HepG2 (cell line): ENCODE results near the gene EIF4E. TPM values are rescaled to one million over a fixed set of nuclear protein-coding genes. Genes with fewer than 3 reads are reported as not detected.

Experiments used
- ATAC-seq: fragments of 200-7000 bp; cut with Tn5 transposase; 3 replicates; pipeline ENCODE4 v1.9.1; 2020; ENCODE audit warnings: mild to moderate bottlenecking, moderate library complexity
- BruUV-seq: library from RNA; stranded (reverse); fragments of 400-500 nt; replicated peaks from 2 replicates; lab custom pipeline; 2021; lab: Mats Ljungman, UMichigan
- CTCF ChIA-PET: fragments of 300-600 bp; formaldehyde crosslinking; extraction: SDS; loops from one replicate; lab custom pipeline; 2021; ENCODE audit warnings: low total read pairs, inconsistent platforms, low intra/inter-chr PET ratio; lab: Yijun Ruan, JAX
- POLR2A ChIA-PET: fragments of 350-600 bp; sonication (Branson Sonifier 250); formaldehyde crosslinking; loops from one replicate; lab custom pipeline; 2020; ENCODE audit warnings: antibody characterized with exemption, inconsistent platforms; lab: Yijun Ruan, JAX
- DNase-seq: peaks from one replicate; pipeline ENCODE4 v3.0.0-alpha.2; 2015; ENCODE audit warnings: low spot score
- FAIRE-seq: peaks from 3 replicates; lab custom pipeline; 2011; peaks lifted over from hg19 to GRCh38; lab: Jason Lieb, UNC
- H2AFZ ChIP-seq: one replicate; pipeline ENCODE4 v1.6.1; 2011; ENCODE audit warnings: low read length, inconsistent platforms
- H3K27ac ChIP-seq: fragments of 300-600 bp; 3 replicates; pipeline ENCODE4 v1.8.0; 2011; ENCODE audit warnings: mixed run types, mild to moderate bottlenecking, mixed read lengths, low read length, inconsistent platforms; ENCODE audit not compliant: insufficient read depth; ENCODE audit errors: extremely low read length
- H3K27me3 ChIP-seq, 2 experiments: fragments of 200-600 bp in 1 of 2; 2 replicates in 1 of 2; 3 replicates in 1 of 2; pipeline versions ENCODE4 v1.6.0 to v1.8.0; 2011; ENCODE audit warnings: low read length in 2 of 2, mild to moderate bottlenecking in 2 of 2, moderate library complexity in 2 of 2, inconsistent platforms in 1 of 2; ENCODE audit not compliant: insufficient read depth in 2 of 2, control insufficient read depth in 1 of 2
- H3K36me3 ChIP-seq, 2 experiments: fragments of 200-600 bp in 1 of 2; replicated peaks in 1 of 2; 2 replicates in 1 of 2; 3 replicates in 1 of 2; pipeline versions ENCODE4 v1.5.1 to v1.8.0; 2011; ENCODE audit warnings: low read length in 2 of 2, inconsistent platforms in 1 of 2; ENCODE audit not compliant: insufficient read depth in 2 of 2, control insufficient read depth in 1 of 2
- H3K4me1 ChIP-seq: 2 replicates; pipeline ENCODE4 v1.5.1; 2012; ENCODE audit warnings: low read length, inconsistent platforms; ENCODE audit not compliant: insufficient read depth
- H3K4me2 ChIP-seq: 2 replicates; pipeline ENCODE4 v1.6.0; 2011; ENCODE audit warnings: low read depth, low read length, inconsistent platforms
- H3K4me3 ChIP-seq, 3 experiments: fragments of 200-600 bp in 1 of 3; sonication (generic), shearing (Covaris generic) in 1 of 3; replicated peaks in 1 of 3; 2 replicates each; pipeline ENCODE4 v1.5.1; 2011 to 2016; ENCODE audit warnings: low read length in 3 of 3, inconsistent platforms in 2 of 3, low read depth in 2 of 3, mild to moderate bottlenecking in 2 of 3, control low read depth in 1 of 3, mixed read lengths in 1 of 3; ENCODE audit not compliant: insufficient read depth in 1 of 3
- H3K79me2 ChIP-seq: one replicate; pipeline ENCODE4 v1.6.1; 2011; ENCODE audit warnings: low read length, inconsistent platforms; ENCODE audit not compliant: insufficient read depth
- H3K9ac ChIP-seq: 2 replicates; pipeline ENCODE4 v1.6.0; 2011; ENCODE audit warnings: mild to moderate bottlenecking, low read depth, low read length, inconsistent platforms; ENCODE audit not compliant: insufficient read depth
- H3K9me3 ChIP-seq: 2 replicates; pipeline ENCODE4 v1.5.1; 2012; ENCODE audit warnings: mild to moderate bottlenecking, low read length
- H4K20me1 ChIP-seq: 2 replicates; pipeline ENCODE4 v1.6.0; 2011; ENCODE audit warnings: inconsistent platforms, mild to moderate bottlenecking, low read length, moderate library complexity; ENCODE audit not compliant: insufficient read depth
- CHD4 ChIP-seq: fragments of 200-600 bp; sonication (generic); IDR thresholded peaks from 2 replicates; pipeline ENCODE4 v1.7.0; 2017; ENCODE audit warnings: mild to moderate bottlenecking, low read length, borderline replicate concordance
- FOXA3 ChIP-seq: IDR thresholded peaks from 2 replicates; pipeline ENCODE4 v1.6.1; 2016; ENCODE audit warnings: missing genetic modification reagents, missing compliant biosample characterization
- MAFG ChIP-seq: sonication (generic); formaldehyde crosslinking; IDR thresholded peaks from 2 replicates; pipeline ENCODE4 v1.5.1; 2020; ENCODE audit warnings: mild to moderate bottlenecking, missing genetic modification reagents
- PCBP2 ChIP-seq: fragments of 200-400 bp; formaldehyde crosslinking; optimal IDR thresholded peaks from 2 replicates; pipeline ENCODE3; 2018; ENCODE audit warnings: low read length, low read depth; ENCODE audit not compliant: poor library complexity, severe bottlenecking
- RERE ChIP-seq: IDR thresholded peaks from 2 replicates; pipeline ENCODE4 v1.6.1; 2016; ENCODE audit warnings: low read depth, missing genetic modification reagents, missing compliant biosample characterization
- TP53 ChIP-seq: sonication (generic); formaldehyde crosslinking; conservative IDR thresholded peaks from 2 replicates; pipeline ENCODE4 v1.4.0; 2020; ENCODE audit warnings: missing genetic modification reagents
- ZNF232 ChIP-seq: sonication (generic); formaldehyde crosslinking; IDR thresholded peaks from 2 replicates; pipeline ENCODE4 v1.4.0; 2020; ENCODE audit warnings: missing genetic modification reagents, borderline replicate concordance
- ZNF263 ChIP-seq: sonication (generic); formaldehyde crosslinking; IDR thresholded peaks from 2 replicates; pipeline ENCODE4 v1.4.0; 2020; ENCODE audit warnings: missing genetic modification reagents
- ZNF362 ChIP-seq: sonication (generic); formaldehyde crosslinking; IDR thresholded peaks from 2 replicates; pipeline ENCODE4 v1.4.0; 2020; ENCODE audit warnings: missing genetic modification reagents, mild to moderate bottlenecking, borderline replicate concordance
- ZNF431 ChIP-seq: sonication (generic); formaldehyde crosslinking; IDR thresholded peaks from 2 replicates; pipeline ENCODE4 v1.9.0; 2022; ENCODE audit warnings: missing genetic modification reagents, low read depth, mild to moderate bottlenecking, borderline replicate concordance
- ZNF569 ChIP-seq: sonication (generic); formaldehyde crosslinking; IDR thresholded peaks from 2 replicates; pipeline ENCODE4 v1.5.0; 2020; ENCODE audit warnings: mild to moderate bottlenecking, missing genetic modification reagents, moderate library complexity, borderline replicate concordance
- ZSCAN25 ChIP-seq: sonication (generic); formaldehyde crosslinking; IDR thresholded peaks from 2 replicates; pipeline ENCODE4 v1.8.0; 2022; ENCODE audit warnings: mild to moderate bottlenecking, missing genetic modification reagents
- ZZZ3 ChIP-seq: sonication (generic); formaldehyde crosslinking; IDR thresholded peaks from 2 replicates; pipeline ENCODE4 v1.4.0; 2020; ENCODE audit warnings: missing genetic modification reagents, mild to moderate bottlenecking, borderline replicate concordance
- WGBS: methylation state at CpG from one replicate; pipeline ENCODE4 v1.1.6; 2017; ENCODE audit warnings: low lambda C conversion rate; 5-methylcytosine and 5-hydroxymethylcytosine counted together
- in situ Hi-C: cut with HindIII; loops from 2 replicates; pipeline ENCODE4 v1.10.0; 2017; ENCODE audit warnings: low pct_unique_long_range_greater_than_20kb; ENCODE audit not compliant: extremely low pct_ligation_motif_present
- intact Hi-C: fragments of 100-400 bp; cut with micrococcal nuclease; formaldehyde crosslinking; loops from one replicate; pipeline ENCODE4 v1.10.0; 2022; ENCODE audit not compliant: unreplicated experiment
- polyA plus RNA-seq, 8 experiments: library from polyadenylated mRNA; depleted of rRNA in 3 of 8; stranded (reverse) in 7 of 8; unstranded in 1 of 8; fragments of >200 nt; fragmentation: Illumina TruSeq in 4 of 8; extraction: Trizol in 4 of 8; gene quantifications; 2 replicates each; pipeline versions ENCODE4 v1.2.1 to v1.2.3, GENCODE V29; 2011 to 2016; ENCODE audit warnings: low read depth in 4 of 8, missing spikeins in 1 of 8, mixed read lengths in 1 of 8; ENCODE audit not compliant: insufficient read depth in 1 of 8
- total RNA-seq, 5 experiments: library from RNA; depleted of rRNA; stranded (reverse); fragments of >200 nt; fragmentation: Illumina TruSeq; extraction: Trizol; gene quantifications; 2 replicates each; pipeline ENCODE4 v1.2.3, GENCODE V29; 2016; ENCODE audit warnings: low read depth in 1 of 5

Gene EIF4E
- total and polyA plus RNA-seq, 2 of the 13 experiments (the other 11 are each of a cell fraction or from before 2014, with no cell fraction given) = 50.8 to 194 TPM

GRCh38 chr4:98967786-98968329, 38.9 kb upstream of the EIF4E start:
- Histone ChIP-seq H3K4me1 (no peaks in the 10 kb centered on the region), H3K4me3 (no peak overlapping the region), H3K4me2 (no peak overlapping the region), H3K27ac (no peak overlapping the region), H3K36me3 (no peaks in the 10 kb centered on the region), H3K9me3 (no peaks in the 10 kb centered on the region), H3K79me2 (no peaks in the 10 kb centered on the region), H4K20me1 (no peaks in the 10 kb centered on the region), H2AFZ (no peak overlapping the region), H3K27me3 (no peaks in the 10 kb centered on the region), H3K9ac (no peak overlapping the region)
- no peak for TF ChIP-seq FOXA3
- no peak for TF ChIP-seq ZNF263 (CRISPR knock-in tag)
- no peak for TF ChIP-seq ZNF362 (CRISPR knock-in tag)
- no peak for TF ChIP-seq ZSCAN25 (CRISPR knock-in tag)
- no peak for TF ChIP-seq TP53 (CRISPR knock-in tag)
- no peak for TF ChIP-seq ZZZ3
- TF ChIP-seq ZNF569 (CRISPR knock-in tag) = no peak
- TF ChIP-seq ZNF232 (CRISPR knock-in tag) = no peak
- no peak for TF ChIP-seq MAFG (CRISPR knock-in tag)
- no peak for TF ChIP-seq ZNF431 (CRISPR knock-in tag)
- no peak for TF ChIP-seq PCBP2
- TF ChIP-seq CHD4 = no peak
- no peak for TF ChIP-seq RERE (CRISPR knock-in tag)
- no TSS peak for BruUV-seq
- FAIRE-seq (no peak), DNase-seq (no peak), ATAC-seq (no peak)
- POLR2A ChIA-PET = interaction anchor here (1.1 kb wide), 1 partner anchor 119 kb away, joined by 3 read pairs; no protein-coding TSS in a partner anchor
- in situ Hi-C loops = no loop called here
- intact Hi-C loops = no loop called here
- 83% methylated on average over 3 of the region's 3 CpGs for WGBS
- CTCF ChIA-PET = no interaction called here
